PC-3 (cell line): Measurements from ENCODE around the gene LRSAM1. TPM values are rescaled to one million over a fixed set of nuclear protein-coding genes. Genes with fewer than 3 reads are reported as not detected.

Experiments used
- ATAC-seq: fragments of 200-7000 bp; cut with Tn5 transposase; 2 replicates; pipeline ENCODE4 v1.9.1; 2020; ENCODE audit warnings: mild to moderate bottlenecking, moderate library complexity
- BruUV-seq: library from RNA; stranded (reverse); fragments of 400-500 nt; replicated peaks from 2 replicates; lab custom pipeline; 2021; lab: Mats Ljungman, UMichigan
- CTCF ChIA-PET: fragments of 300-600 bp; sonication (Branson Sonifier 250); formaldehyde crosslinking; loops from one replicate; lab custom pipeline; 2022; ENCODE audit warnings: antibody characterized with exemption; lab: Charles Lee
- POLR2A ChIA-PET: fragments of 300-600 bp; sonication (Branson Sonifier 250); formaldehyde crosslinking; loops from one replicate; lab custom pipeline; 2022; ENCODE audit warnings: antibody characterized with exemption; ENCODE audit not compliant: unreplicated experiment; lab: Charles Lee
- DNase-seq: peaks from one replicate; pipeline ENCODE4 v3.0.0-alpha.2; 2015
- H2AFZ ChIP-seq: fragments of 300-600 bp; sonication (generic); 2 replicates; pipeline ENCODE4 v1.6.0; 2016; ENCODE audit warnings: antibody characterized with exemption, low read length
- H3F3A ChIP-seq: fragments of 300-600 bp; sonication (generic); one replicate; pipeline ENCODE4 v1.6.0; 2017; ENCODE audit warnings: antibody characterized with exemption, low read length, control low read depth, mild to moderate bottlenecking; ENCODE audit not compliant: unreplicated experiment
- H3K27ac ChIP-seq: fragments of 300-600 bp; sonication (generic); 2 replicates; pipeline ENCODE4 v1.5.1; 2016; ENCODE audit warnings: mild to moderate bottlenecking, low read length
- H3K27me3 ChIP-seq: fragments of 300-600 bp; sonication (generic); 2 replicates; pipeline ENCODE4 v1.6.1; 2016; ENCODE audit warnings: low read length, mixed read lengths
- H3K36me3 ChIP-seq: fragments of 300-600 bp; sonication (generic); 2 replicates; pipeline ENCODE4 v1.6.1; 2016; ENCODE audit warnings: low read depth, mixed run types, low read length, mixed read lengths
- H3K4me1 ChIP-seq: fragments of 300-600 bp; sonication (generic); 2 replicates; pipeline ENCODE4 v1.5.1; 2016; ENCODE audit warnings: low read length; ENCODE audit not compliant: insufficient read depth
- H3K4me2 ChIP-seq: fragments of 300-600 bp; sonication (generic); 2 replicates; pipeline ENCODE4 v1.6.0; 2016; ENCODE audit warnings: low read length
- H3K4me3 ChIP-seq: fragments of 300-600 bp; sonication (generic); 2 replicates; pipeline ENCODE4 v1.5.1; 2016; ENCODE audit warnings: mild to moderate bottlenecking, low read length, mixed read lengths
- H3K79me2 ChIP-seq: fragments of 300-600 bp; sonication (generic); 2 replicates; pipeline ENCODE4 v1.6.1; 2017; ENCODE audit warnings: low read length, mixed read lengths
- H3K9ac ChIP-seq: fragments of 300-600 bp; sonication (generic); 2 replicates; pipeline ENCODE4 v1.6.0; 2016; ENCODE audit warnings: mild to moderate bottlenecking, low read length
- H3K9me2 ChIP-seq: fragments of 300-600 bp; sonication (generic); replicated peaks from 2 replicates; pipeline ENCODE4 v1.6.1; 2016; ENCODE audit warnings: mixed run types, low read length, mixed read lengths
- H3K9me3 ChIP-seq: fragments of 300-600 bp; sonication (generic); 2 replicates; pipeline ENCODE4 v1.6.1; 2016; ENCODE audit warnings: low read length, mixed read lengths
- H4K20me1 ChIP-seq: fragments of 300-600 bp; sonication (generic); 2 replicates; pipeline ENCODE4 v1.6.1; 2016; ENCODE audit warnings: low read length, mixed read lengths
- CTCF ChIP-seq: fragments of 300-600 bp; sonication (generic); conservative IDR thresholded peaks from 2 replicates; pipeline ENCODE4 v1.5.1; 2017; ENCODE audit warnings: antibody characterized with exemption, low read depth, mild to moderate bottlenecking, low read length
- EZH2 ChIP-seq: fragments of 300-600 bp; sonication (generic); IDR thresholded peaks from one replicate; pipeline ENCODE4 v1.6.1; 2017; ENCODE audit warnings: antibody characterized with exemption, mild to moderate bottlenecking, low read length; ENCODE audit not compliant: unreplicated experiment
- EZH2phosphoT487 ChIP-seq: fragments of 300-600 bp; sonication (generic); IDR thresholded peaks from 2 replicates; pipeline ENCODE4 v1.6.1; 2018; ENCODE audit warnings: mild to moderate bottlenecking, antibody characterized with exemption, low read length, borderline replicate concordance
- intact Hi-C: fragments of 100-400 bp; cut with micrococcal nuclease; formaldehyde crosslinking; loops from 2 replicates; pipeline ENCODE4 v1.9.0; 2023
- total RNA-seq: library from RNA; depleted of rRNA; stranded (reverse); fragments of >200 nt; gene quantifications from 2 replicates; pipeline ENCODE4 v1.2.3, GENCODE V29; 2014

Gene LRSAM1
- total RNA-seq, 1 experiment from 2014 or later: 9.6 TPM

DNA sequence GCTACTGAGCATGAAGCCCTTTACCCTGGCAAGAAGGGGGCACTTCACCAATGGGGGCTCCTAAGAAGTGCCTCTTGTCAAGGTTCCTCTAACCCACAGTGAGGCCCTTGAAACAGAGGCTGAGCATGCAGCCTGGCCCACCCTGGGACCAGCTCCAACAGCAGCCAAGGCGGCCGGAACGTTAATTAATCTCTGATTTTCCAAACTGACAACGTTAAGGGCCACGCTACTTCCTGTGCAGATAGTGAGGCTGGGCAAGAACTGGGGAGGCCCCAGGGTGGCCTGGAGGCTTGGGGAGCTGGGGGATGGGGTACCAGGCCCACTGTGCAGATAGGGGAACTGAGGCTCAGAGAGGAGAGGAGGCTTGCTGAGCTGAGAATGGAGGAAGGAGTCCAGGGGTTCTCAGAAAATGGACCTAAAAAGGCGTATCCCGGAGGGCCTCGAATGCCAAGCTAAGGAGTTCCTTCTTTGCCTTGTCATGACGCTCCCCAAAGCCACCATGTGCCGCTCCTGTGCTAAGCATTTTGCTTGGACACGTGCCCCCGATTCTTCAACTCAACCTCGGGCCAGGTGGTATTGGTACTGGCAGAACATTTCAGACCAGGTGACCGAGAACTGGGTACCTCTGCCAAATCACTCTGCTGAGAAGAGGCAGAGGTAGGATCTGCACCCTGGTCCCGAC, 88.8 kb downstream of the LRSAM1 start:
- no peaks in the 10 kb centered on the region for H3K9me2 ChIP-seq
- no peak overlapping the region for H2AFZ ChIP-seq
- no peaks in the 10 kb centered on the region for H3F3A ChIP-seq
- CTCF ChIA-PET: no interaction called here
- H3K9ac ChIP-seq: no peak overlapping the region
- peaks cover 39% of the 10 kb centered on the region; the same call in 1 of the 2 replicates for H4K20me1 ChIP-seq
- DNase-seq: no peak
- TF ChIP-seq EZH2 (no peak), EZH2phosphoT487 (no peak), CTCF (no peak)
- no peak overlapping the region for H3K4me3 ChIP-seq
- BruUV-seq: no TSS peak
- H3K36me3 ChIP-seq: no peaks in the 10 kb centered on the region; the same call in 1 of the 2 replicates
- peak overlapping the region; percentile 5; the same call in 1 of the 2 replicates for H3K4me2 ChIP-seq
- H3K27me3 ChIP-seq: no peaks in the 10 kb centered on the region
- H3K79me2 ChIP-seq: peaks cover 97% of the 10 kb centered on the region
- no peak for ATAC-seq
- peaks cover 54% of the 10 kb centered on the region for H3K4me1 ChIP-seq
- no peak overlapping the region for H3K27ac ChIP-seq
- no peaks in the 10 kb centered on the region for H3K9me3 ChIP-seq
- POLR2A ChIA-PET: no interaction called here
- intact Hi-C loops: loop anchor here (5.0 kb wide), 1 partner anchor 47 kb away; no protein-coding TSS in a partner anchor

DNA sequence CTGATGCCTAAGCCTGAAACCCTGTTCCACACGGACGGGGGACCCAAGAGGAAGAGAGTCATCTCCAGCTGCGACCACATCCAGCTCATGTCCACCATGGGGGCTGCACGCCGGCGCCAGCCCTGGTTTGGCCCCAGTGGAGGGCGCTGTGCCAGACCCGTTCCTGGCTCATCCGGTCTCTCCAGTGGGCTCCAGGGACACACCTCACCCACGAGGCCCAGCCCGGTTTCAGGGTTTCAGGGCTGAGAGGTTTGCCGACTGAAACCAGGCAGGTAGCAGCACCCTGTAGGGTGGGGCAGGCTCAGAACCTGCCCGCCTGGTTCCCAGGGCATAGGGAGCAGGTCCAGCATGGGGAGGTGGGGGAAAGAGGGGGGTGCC, 89.3 kb downstream of the LRSAM1 start:
- Histone ChIP-seq H3K4me2 (peak overlapping the region; percentile 5; the same call in 1 of the 2 replicates), H2AFZ (no peak overlapping the region), H3K4me3 (no peak overlapping the region), H3K27ac (no peak overlapping the region), H3K9me3 (no peaks in the 10 kb centered on the region), H3K36me3 (no peaks in the 10 kb centered on the region; the same call in 1 of the 2 replicates), H4K20me1 (peaks cover 41% of the 10 kb centered on the region; the same call in 1 of the 2 replicates), H3K27me3 (no peaks in the 10 kb centered on the region), H3K9ac (no peak overlapping the region), H3K9me2 (no peaks in the 10 kb centered on the region), H3F3A (no peaks in the 10 kb centered on the region), H3K4me1 (peaks cover 60% of the 10 kb centered on the region), H3K79me2 (peaks cover 97% of the 10 kb centered on the region)
- POLR2A ChIA-PET: no interaction called here
- TF ChIP-seq CTCF (peak; percentile 26; the same call in 1 of the 2 replicates), EZH2phosphoT487 (no peak)
- BruUV-seq: no TSS peak
- ATAC-seq (no peak), DNase-seq (peak; percentile 42)
- intact Hi-C loops: no loop called here
- CTCF ChIA-PET: no interaction called here

DNA sequence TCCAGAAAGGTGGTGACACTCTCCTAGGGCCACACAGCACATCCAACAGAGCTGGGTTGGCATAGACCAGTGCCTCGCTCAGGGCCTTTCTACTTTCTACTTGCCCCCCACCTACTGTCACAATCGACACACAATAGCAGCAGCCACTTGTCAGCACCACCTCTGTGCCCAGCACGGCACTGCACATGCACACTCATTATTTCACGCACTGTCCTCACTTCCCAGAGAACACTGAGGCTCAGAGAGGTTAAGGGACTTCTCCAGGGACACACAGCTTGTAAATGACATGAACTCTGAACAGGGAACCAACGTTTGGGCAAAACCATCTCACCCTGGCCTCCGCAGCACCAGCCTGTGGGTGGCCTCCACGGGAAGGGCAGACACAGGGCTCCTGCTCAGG, 89.9 kb downstream of the LRSAM1 start:
- Histone ChIP-seq H3K9me2 (no peaks in the 10 kb centered on the region), H3K27ac (no peak overlapping the region), H3K9me3 (no peaks in the 10 kb centered on the region), H4K20me1 (peaks cover 44% of the 10 kb centered on the region), H3K79me2 (peaks cover 97% of the 10 kb centered on the region), H3K9ac (no peak overlapping the region), H3K4me3 (no peak overlapping the region), H3K27me3 (no peaks in the 10 kb centered on the region), H3K4me2 (peak overlapping the region; percentile 5; the same call in 1 of the 2 replicates), H2AFZ (no peak overlapping the region), H3K36me3 (no peaks in the 10 kb centered on the region; the same call in 1 of the 2 replicates), H3F3A (no peaks in the 10 kb centered on the region), H3K4me1 (peaks cover 65% of the 10 kb centered on the region)
- ATAC-seq: no peak
- no TSS peak for BruUV-seq
- no peak for DNase-seq
- TF ChIP-seq EZH2: no peak
- no peak for TF ChIP-seq CTCF
- TF ChIP-seq EZH2phosphoT487: no peak
- ChIA-PET CTCF (no interaction called here), POLR2A (no interaction called here)
- intact Hi-C loops: no loop called here
